ENCODE results near the gene POLR1G. TPM values are rescaled to one million over a fixed set of nuclear protein-coding genes. Genes with fewer than 3 reads are reported as not detected.

Gene POLR1G
- total RNA-seq, 2 donors from 2014 or later: 13.2 to 16.0 TPM

- TF ChIP-seq CTCF (conservative IDR thresholded peaks at IDR 0.05): no peak
- no peaks in the 10 kb centered on the region for H3K9me3 Mint-ChIP-seq
- H3K36me3 ChIP-seq (ENCODE audit: control insufficient read depth, insufficient read depth, low read length): peaks cover 32% of the 10 kb centered on the region
- no peaks in the 10 kb centered on the region for H3K27me3 ChIP-seq (ENCODE audit: control insufficient read depth, insufficient read depth, low read length, poor library complexity, severe bottlenecking)
- no peaks in the 10 kb centered on the region for H3K27me3 Mint-ChIP-seq (ENCODE audit: insufficient read depth)
- peaks cover 3% of the 10 kb centered on the region for H3K4me1 Mint-ChIP-seq
- no peaks in the 10 kb centered on the region for H3K9me3 ChIP-seq (ENCODE audit: control insufficient read depth, low read length)
- no peak overlapping the region for H3K4me3 ChIP-seq (ENCODE audit: low read length)
- no peak overlapping the region for H3K27ac ChIP-seq (ENCODE audit: low read depth, low read length)
- peaks cover 19% of the 10 kb centered on the region for H3K36me3 Mint-ChIP-seq (ENCODE audit: low read depth)
- peak overlapping the region; percentile 71 for H3K27ac Mint-ChIP-seq
- no peaks in the 10 kb centered on the region for H3K4me1 ChIP-seq (ENCODE audit: control insufficient read depth, insufficient read depth, low read length)
- 95 to 97% methylated on average over 4 of the region's 4 CpGs for WGBS, 2 experiments (ENCODE audit: insufficient coverage in 1 of 2, insufficient read length in 1 of 2)
- H3K4me3 Mint-ChIP-seq: no peak overlapping the region
- no peak for DNase-seq
- H3K9ac ChIP-seq (ENCODE audit: extremely low read depth, low read length, poor library complexity, severe bottlenecking): no peak overlapping the region
Observed at GRCh38 chr19:45368127-45368526, 38.3 kb upstream of the POLR1G start.

GRCh38 chr19:45368737-45369340 lies 37.6 kb upstream of the POLR1G start:
- peaks cover 19% of the 10 kb centered on the region for H3K36me3 Mint-ChIP-seq (ENCODE audit: low read depth)
- peak overlapping the region; percentile 76 for H3K4me3 Mint-ChIP-seq
- Histone ChIP-seq H3K9ac (ENCODE audit: extremely low read depth, low read length, poor library complexity, severe bottlenecking) (no peak overlapping the region), H3K27ac (ENCODE audit: low read depth, low read length) (no peak overlapping the region), H3K4me1 (ENCODE audit: control insufficient read depth, insufficient read depth, low read length) (no peaks in the 10 kb centered on the region), H3K4me3 (ENCODE audit: low read length) (peak overlapping the region; percentile 93), H3K36me3 (ENCODE audit: control insufficient read depth, insufficient read depth, low read length) (peaks cover 27% of the 10 kb centered on the region), H3K27me3 (ENCODE audit: control insufficient read depth, insufficient read depth, low read length, poor library complexity, severe bottlenecking) (no peaks in the 10 kb centered on the region), H3K9me3 (ENCODE audit: control insufficient read depth, low read length) (no peaks in the 10 kb centered on the region)
- TF ChIP-seq CTCF (conservative IDR thresholded peaks at IDR 0.05): peak; percentile 54
- H3K27me3 Mint-ChIP-seq (ENCODE audit: insufficient read depth): no peaks in the 10 kb centered on the region
- peaks cover 3% of the 10 kb centered on the region for H3K4me1 Mint-ChIP-seq
- peak; percentile 79 for DNase-seq
- H3K9me3 Mint-ChIP-seq: no peaks in the 10 kb centered on the region
- peak overlapping the region; percentile 71 for H3K27ac Mint-ChIP-seq
- 89 to 92% methylated on average over 10 to 11 of the region's 11 CpGs for WGBS, 2 experiments (ENCODE audit: insufficient coverage in 1 of 2, insufficient read length in 1 of 2)

GRCh38 chr19:45370410-45371204 lies 35.8 kb upstream of the POLR1G start, which contains the start of gene ERCC2:
Gene ERCC2, minus strand, starts transcription at chr19:45370573. Its CDS starts 33 bp downstream, at chr19:45370540.
- Histone ChIP-seq H3K9ac (ENCODE audit: extremely low read depth, low read length, poor library complexity, severe bottlenecking) (peak within 1 kb of the TSS; percentile 73), H3K4me3 (ENCODE audit: low read length) (peak within 1 kb of the TSS; percentile 93), H3K9me3 (ENCODE audit: control insufficient read depth, low read length) (no peaks in the 10 kb centered on the region), H3K27me3 (ENCODE audit: control insufficient read depth, insufficient read depth, low read length, poor library complexity, severe bottlenecking) (no peaks in the 10 kb centered on the region), H3K27ac (ENCODE audit: low read depth, low read length) (peak within 1 kb of the TSS; percentile 86), H3K36me3 (ENCODE audit: control insufficient read depth, insufficient read depth, low read length) (peaks cover 17% of the 10 kb centered on the region), H3K4me1 (ENCODE audit: control insufficient read depth, insufficient read depth, low read length) (no peaks in the 10 kb centered on the region)
- Mint-ChIP-seq H3K27ac (peak within 1 kb of the TSS; percentile 100), H3K9me3 (no peaks in the 10 kb centered on the region), H3K4me3 (peak within 1 kb of the TSS; percentile 76), H3K4me1 (peaks cover 3% of the 10 kb centered on the region), H3K27me3 (ENCODE audit: insufficient read depth) (no peaks in the 10 kb centered on the region), H3K36me3 (ENCODE audit: low read depth) (peaks cover 16% of the 10 kb centered on the region)
- peak; percentile 100 for DNase-seq
- 7 to 9% methylated on average over 39 to 55 of the region's 55 CpGs for WGBS, 2 experiments (ENCODE audit: insufficient coverage in 1 of 2, insufficient read length in 1 of 2)
- no peak for TF ChIP-seq CTCF (conservative IDR thresholded peaks at IDR 0.05)

All from endodermal cell (in vitro differentiated cells).